AG04449 (cell line): Measurements from ENCODE around the gene SAMD14.

ENCODE experiments used
- CTCF ChIA-PET: fragments of 350-600 bp; formaldehyde crosslinking; extraction: SDS; loops from one replicate; lab custom pipeline; 2021; ENCODE audit warnings: antibody characterized with exemption; lab: Yijun Ruan, JAX
- POLR2A ChIA-PET: fragments of 400-600, 350-600 bp; formaldehyde crosslinking; extraction: SDS; loops from one replicate; lab custom pipeline; 2020; ENCODE audit warnings: antibody characterized with exemption, inconsistent platforms; lab: Yijun Ruan, JAX
- DNase-seq: peaks from one replicate; pipeline ENCODE4 v3.0.0-alpha.2; 2010; ENCODE audit warnings: low read depth, low spot score
- H3K4me3 ChIP-seq: 2 replicates; pipeline ENCODE4 v1.5.1; 2011; ENCODE audit warnings: low read depth, mild to moderate bottlenecking, control low read depth, low read length
- CTCF ChIP-seq: IDR thresholded peaks from one replicate; pipeline ENCODE4 v1.5.1; 2011; ENCODE audit warnings: mild to moderate bottlenecking, moderate library complexity, low read length, control low read depth, inconsistent platforms; ENCODE audit not compliant: insufficient read depth; ENCODE audit errors: missing control alignments

SAMD14 gene

GRCh38 chr17:50129728-50130558, at the start of gene SAMD14:
SAMD14 (minus strand) TSS chr17:50130160; CDS start chr17:50124959, 5,201 bp downstream.
- no peak for TF ChIP-seq CTCF
- ChIA-PET POLR2A (interaction anchor here (1.4 kb wide), 1 partner anchor 22 kb away, joined by 5 read pairs; no protein-coding TSS in a partner anchor), CTCF (interaction anchor here (0.7 to 2.4 kb wide), 8 partner anchors 9 to 166 kb away, joined by 3 to 26 read pairs (median 4); no protein-coding TSS in a partner anchor)
- peak within 1 kb of the TSS; percentile 67 for H3K4me3 ChIP-seq
- no peak for DNase-seq

GRCh38 chr17:50177983-50178834, 48.2 kb upstream of the SAMD14 start:
- TF ChIP-seq CTCF = peak; percentile 71
- no peak for DNase-seq
- CTCF ChIA-PET = interaction anchor here (0.7 to 15.2 kb wide), 13 partner anchors 9 to 114 kb away, joined by 3 to 410 read pairs (median 5); partner anchors contain the start of genes COL1A1 and TMEM92
- POLR2A ChIA-PET = interaction anchor here (1.1 to 44.9 kb wide), 8 partner anchors 9 to 114 kb away, joined by 3 to 2316 read pairs (median 38); partner anchors contain the start of genes COL1A1 and TMEM92
- no peak overlapping the region for H3K4me3 ChIP-seq

- no peak overlapping the region for H3K4me3 ChIP-seq
These were observed 47.5 kb upstream of the SAMD14 start for GRCh38 chr17:50177476-50177875.

GRCh38 chr17:50176559-50177357, 46.8 kb upstream of the SAMD14 start:
- ChIA-PET POLR2A (interaction anchor here (0.5 to 44.9 kb wide), 7 partner anchors 11 to 112 kb away, joined by 3 to 2316 read pairs (median 43); partner anchors contain the start of genes COL1A1, SGCA and TMEM92), CTCF (interaction anchor here (0.7 to 15.2 kb wide), 10 partner anchors 7 to 118 kb away, joined by 3 to 455 read pairs (median 6); partner anchors contain the start of gene TMEM92)
- no peak overlapping the region for H3K4me3 ChIP-seq
- no peak for TF ChIP-seq CTCF
- DNase-seq = no peak

More at GRCh38 chr17:50177476-50177875, 47.5 kb upstream of the SAMD14 start:
- no peak for TF ChIP-seq CTCF
- CTCF ChIA-PET = interaction anchor here (0.7 to 15.2 kb wide), 10 partner anchors 8 to 115 kb away, joined by 3 to 410 read pairs (median 6); partner anchors contain the start of genes COL1A1 and TMEM92
- no peak for DNase-seq
- POLR2A ChIA-PET = interaction anchor here (1.2 to 44.9 kb wide), 7 partner anchors 8 to 111 kb away, joined by 3 to 2316 read pairs (median 43); partner anchors contain the start of genes COL1A1 and TMEM92

- ChIA-PET POLR2A (interaction anchor here (0.6 to 44.9 kb wide), 10 partner anchors 12 to 117 kb away, joined by 3 to 2316 read pairs (median 5); partner anchors contain the start of genes COL1A1 and TMEM92), CTCF (interaction anchor here (1.2 to 15.2 kb wide), 10 partner anchors 10 to 120 kb away, joined by 3 to 455 read pairs (median 10); partner anchors contain the start of genes PPP1R9B, SGCA and TMEM92)
- no peak overlapping the region for H3K4me3 ChIP-seq
- DNase-seq = no peak
- TF ChIP-seq CTCF = no peak
These were observed 45.3 kb upstream of the SAMD14 start for GRCh38 chr17:50175035-50175807.
